HK-2 (cell line): ENCODE results near the gene XRN2.
"Not testable (repeated sequence)": the region's sequence is repeated elsewhere in the genome, so short reads cannot be mapped to it uniquely, and the experiment has no call there.

Source experiments
- DNase-seq: peaks from one replicate; pipeline ENCODE4 v3.0.0-alpha.2; 2018; ENCODE audit not compliant: unreplicated experiment

The XRN2 gene

GRCh38 chr20:21389368-21389767 is 86.2 kb downstream of the XRN2 start:
- no peak for DNase-seq

GRCh38 chr20:21390768-21391167 is 87.6 kb downstream of the XRN2 start:
- no peak for DNase-seq

GRCh38 chr20:21391185-21391971 is 88.2 kb downstream of the XRN2 start:
- DNase-seq, result no peak

- no peak for DNase-seq
These were observed 88.8 kb downstream of the XRN2 start for GRCh38 chr20:21391972-21392352.

GRCh38 chr20:21393166-21393565 is 90.0 kb downstream of the XRN2 start:
- DNase-seq, result no peak

GRCh38 chr20:21393816-21394519 is 90.8 kb downstream of the XRN2 start:
- no peak for DNase-seq

GRCh38 chr20:21394551-21394950 is 91.4 kb downstream of the XRN2 start:
- DNase-seq, result no peak

GRCh38 chr20:21395051-21395665 is 92.0 kb downstream of the XRN2 start:
- no peak for DNase-seq

GRCh38 chr20:21395666-21396598 is 92.8 kb downstream of the XRN2 start:
- DNase-seq, result peak; percentile 80

GRCh38 chr20:21396599-21397340 is 93.6 kb downstream of the XRN2 start:
- DNase-seq, result peak; percentile 69

- DNase-seq, result peak; percentile 67
These were observed 94.4 kb downstream of the XRN2 start, which contains the start of gene NKX2-4 for GRCh38 chr20:21397341-21398108. Gene NKX2-4, minus strand, starts transcription at chr20:21397526. Its CDS starts 127 bp downstream, at chr20:21397399.

GRCh38 chr20:21398109-21399004 is 95.2 kb downstream of the XRN2 start:
- DNase-seq, result no peak

- no peak for DNase-seq
These were observed 95.9 kb downstream of the XRN2 start for GRCh38 chr20:21399005-21399475.

GRCh38 chr20:21411725-21412124 is 108.6 kb downstream of the XRN2 start:
- no peak for DNase-seq

- not testable (repeated sequence) for DNase-seq
These were observed 110.9 kb downstream of the XRN2 start for GRCh38 chr20:21413996-21414395.

- DNase-seq, result not testable (repeated sequence)
These were observed 116.0 kb downstream of the XRN2 start for GRCh38 chr20:21419147-21419546.

- DNase-seq, result no peak
These were observed 118.6 kb downstream of the XRN2 start for GRCh38 chr20:21421601-21422236.

- not testable (repeated sequence) for DNase-seq
These were observed 120.6 kb downstream of the XRN2 start for GRCh38 chr20:21423712-21424111.
